WTC11 (cell line): ENCODE data around the gene URB1. TPM values are rescaled to one million over a fixed set of nuclear protein-coding genes. Genes with fewer than 3 reads are reported as not detected.

Source experiments
- ATAC-seq: fragments of 200-7000 bp; cut with Tn5 transposase; 2 replicates; pipeline ENCODE4 v1.10.0; 2021; ENCODE audit warnings: mild to moderate bottlenecking, moderate library complexity
- CTCF ChIA-PET: fragments of 300-600 bp; sonication (Branson Sonifier 250); formaldehyde crosslinking; loops from one replicate; lab custom pipeline; 2021; ENCODE audit warnings: antibody characterized with exemption; lab: Charles Lee
- POLR2A ChIA-PET: fragments of 350-600 bp; sonication (Branson Sonifier 250); formaldehyde crosslinking; loops from one replicate; lab custom pipeline; 2021; ENCODE audit warnings: antibody characterized with exemption; lab: Charles Lee
- DNase-seq: peaks from one replicate; pipeline ENCODE4 v3.0.0; 2021; ENCODE audit warnings: low spot score
- H3K27ac Mint-ChIP-seq: 2 replicates; pipeline ENCODE4 v1.8.0; 2021; ENCODE audit warnings: mixed read lengths
- H3K27me3 Mint-ChIP-seq: 2 replicates; pipeline ENCODE4 v1.8.0; 2021; ENCODE audit warnings: low read depth, mild to moderate bottlenecking, moderate library complexity, mixed read lengths
- H3K36me3 Mint-ChIP-seq: 2 replicates; pipeline ENCODE4 v1.8.0; 2021; ENCODE audit warnings: mixed read lengths
- H3K4me1 Mint-ChIP-seq: 2 replicates; pipeline ENCODE4 v1.8.0; 2022; ENCODE audit warnings: mixed read lengths
- H3K4me3 Mint-ChIP-seq: 2 replicates; pipeline ENCODE4 v1.8.0; 2021; ENCODE audit warnings: mild to moderate bottlenecking, moderate library complexity, mixed read lengths
- H3K9me3 Mint-ChIP-seq: 2 replicates; pipeline ENCODE4 v1.8.0; 2021; ENCODE audit warnings: mixed read lengths
- CBFB ChIP-seq: sonication (generic); formaldehyde crosslinking; IDR thresholded peaks from 2 replicates; pipeline ENCODE4 v1.8.1; 2022; ENCODE audit warnings: mild to moderate bottlenecking, low read depth, missing genetic modification reagents
- ELF4 ChIP-seq: sonication (generic); formaldehyde crosslinking; IDR thresholded peaks from 2 replicates; pipeline ENCODE4 v1.8.1; 2022; ENCODE audit warnings: low read depth, mild to moderate bottlenecking, moderate library complexity, missing genetic modification reagents
- GRHL2 ChIP-seq: fragments of 250-450 bp; sonication (Bioruptor Pico); IDR thresholded peaks from 2 replicates; pipeline ENCODE4 v1.8.0; 2022; ENCODE audit warnings: mild to moderate bottlenecking, moderate library complexity; ENCODE audit not compliant: insufficient replicate concordance, severe bottlenecking
- GTF2I ChIP-seq: fragments of 250-450 bp; sonication (Bioruptor Pico); conservative IDR thresholded peaks from 2 replicates; pipeline ENCODE4 v1.4.0; 2021; ENCODE audit warnings: mild to moderate bottlenecking
- HMGA2 ChIP-seq: fragments of 250-450 bp; sonication (Bioruptor Pico); IDR thresholded peaks from 2 replicates; pipeline ENCODE4 v1.4.0; 2021; ENCODE audit warnings: mild to moderate bottlenecking, moderate library complexity
- IRF2 ChIP-seq: sonication (generic); formaldehyde crosslinking; IDR thresholded peaks from 2 replicates; pipeline ENCODE4 v1.8.0; 2022; ENCODE audit warnings: low read depth, missing genetic modification reagents, borderline replicate concordance
- TEAD1 ChIP-seq: sonication (generic); formaldehyde crosslinking; IDR thresholded peaks from 2 replicates; pipeline ENCODE4 v1.8.0; 2022; ENCODE audit warnings: mild to moderate bottlenecking, missing genetic modification reagents
- ZNF416 ChIP-seq: fragments of 250-450 bp; sonication (Bioruptor Pico); IDR thresholded peaks from 2 replicates; pipeline ENCODE4 v1.9.0; 2021; ENCODE audit warnings: mild to moderate bottlenecking, inconsistent platforms
- total RNA-seq: library from RNA; stranded (reverse); gene quantifications from 3 replicates; pipeline ENCODE4 v1.2.3, GENCODE V29; 2021
- TF ChIP-seq, protein P1 (sequence below): fragments of 250-450 bp; sonication (Bioruptor Pico); conservative IDR thresholded peaks from 2 replicates; pipeline ENCODE4 v1.9.0; 2021; ENCODE audit warnings: mild to moderate bottlenecking
- TF ChIP-seq, protein P2 (sequence below): fragments of 250-450 bp; sonication (Bioruptor Pico); IDR thresholded peaks from 2 replicates; pipeline ENCODE4 v1.8.0; 2021; ENCODE audit warnings: mild to moderate bottlenecking
- TF ChIP-seq, protein P3 (sequence below): sonication (generic); formaldehyde crosslinking; IDR thresholded peaks from 2 replicates; pipeline ENCODE4 v1.8.0; 2022; ENCODE audit warnings: missing genetic modification reagents
- TF ChIP-seq, protein P4 (sequence below): sonication (generic); formaldehyde crosslinking; IDR thresholded peaks from 2 replicates; pipeline ENCODE4 v1.8.1; 2023; ENCODE audit warnings: mild to moderate bottlenecking, missing genetic modification reagents, borderline replicate concordance
- TF ChIP-seq, protein P5 (sequence below): sonication (generic); formaldehyde crosslinking; IDR thresholded peaks from 2 replicates; pipeline ENCODE4 v1.8.0; 2023; ENCODE audit warnings: missing genetic modification reagents
- TF ChIP-seq, protein P6 (sequence below): sonication (generic); formaldehyde crosslinking; IDR thresholded peaks from 2 replicates; pipeline ENCODE4 v1.8.0; 2023; ENCODE audit warnings: missing genetic modification reagents, mild to moderate bottlenecking, borderline replicate concordance
- TF ChIP-seq, protein P7 (sequence below): fragments of 250-450 bp; sonication (Bioruptor Pico); IDR thresholded peaks from 2 replicates; pipeline ENCODE4 v1.9.0; 2021; ENCODE audit warnings: mild to moderate bottlenecking

Gene URB1
- total RNA-seq, 1 experiment from 2014 or later, result 38.7 TPM

DNA sequence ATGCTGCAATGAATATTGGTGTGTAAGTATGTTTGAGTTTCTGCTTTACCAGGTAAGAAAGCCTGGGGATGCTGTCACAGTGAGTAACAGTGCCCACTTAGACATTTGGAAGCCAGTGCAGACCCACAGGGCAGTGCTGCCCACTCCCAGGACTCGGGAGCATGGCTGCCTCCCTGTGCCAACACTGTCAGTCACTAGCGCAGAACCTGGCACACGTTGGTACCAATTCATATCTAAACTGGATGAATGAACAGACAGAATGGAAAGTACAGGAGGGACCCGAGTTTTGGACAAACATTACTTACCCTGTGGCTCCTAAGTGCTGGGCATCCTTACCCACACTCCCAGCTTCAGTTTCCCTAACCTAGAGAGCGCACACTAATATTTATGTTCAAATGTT lies 18.1 kb upstream of the URB1 start:
- Mint-ChIP-seq H3K36me3 (no peaks in the 10 kb centered on the region), H3K9me3 (no peaks in the 10 kb centered on the region), H3K4me3 (peak overlapping the region; percentile 83)
- no peak for ATAC-seq
- no peak for TF ChIP-seq ELF4 (CRISPR knock-in tag)
- no peak for TF ChIP-seq GRHL2
- TF ChIP-seq, protein P1, sequence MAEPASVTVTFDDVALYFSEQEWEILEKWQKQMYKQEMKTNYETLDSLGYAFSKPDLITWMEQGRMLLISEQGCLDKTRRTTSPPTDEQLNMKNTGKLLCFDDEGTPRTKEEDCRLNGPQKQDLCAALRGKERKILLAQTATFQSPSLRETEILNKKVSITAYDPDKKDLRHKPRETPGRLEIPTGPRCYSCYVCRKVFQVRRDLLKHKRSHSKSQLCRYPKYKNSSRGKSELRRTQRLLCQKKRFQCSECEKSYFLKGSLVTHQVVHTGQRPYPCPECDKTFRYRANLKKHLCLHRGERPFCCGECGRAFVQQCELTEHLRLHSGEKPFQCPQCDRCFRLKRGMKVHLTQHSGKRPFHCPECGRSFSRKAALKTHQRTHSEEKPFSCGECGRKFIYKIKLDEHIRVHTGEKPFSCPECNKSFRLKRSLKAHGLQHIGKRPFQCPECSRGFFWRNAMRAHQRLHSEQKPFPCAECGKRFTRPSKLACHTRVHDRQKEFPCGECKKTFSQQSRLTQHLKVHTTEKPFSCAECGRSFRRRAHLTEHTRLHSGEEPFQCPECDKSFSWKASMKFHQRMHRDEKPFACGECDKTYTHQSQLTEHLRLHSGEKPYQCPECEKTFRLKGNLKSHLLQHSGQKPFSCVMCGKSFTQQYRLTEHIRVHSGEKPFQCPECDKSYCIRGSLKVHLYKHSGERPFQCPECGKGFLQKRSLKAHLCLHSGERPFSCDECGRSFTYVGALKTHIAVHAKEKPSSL (CRISPR knock-in tag), result no peak
- no peak for TF ChIP-seq CBFB
- no peak for TF ChIP-seq TEAD1 (CRISPR knock-in tag)
- no peak for TF ChIP-seq IRF2
- TF ChIP-seq, protein P2, sequence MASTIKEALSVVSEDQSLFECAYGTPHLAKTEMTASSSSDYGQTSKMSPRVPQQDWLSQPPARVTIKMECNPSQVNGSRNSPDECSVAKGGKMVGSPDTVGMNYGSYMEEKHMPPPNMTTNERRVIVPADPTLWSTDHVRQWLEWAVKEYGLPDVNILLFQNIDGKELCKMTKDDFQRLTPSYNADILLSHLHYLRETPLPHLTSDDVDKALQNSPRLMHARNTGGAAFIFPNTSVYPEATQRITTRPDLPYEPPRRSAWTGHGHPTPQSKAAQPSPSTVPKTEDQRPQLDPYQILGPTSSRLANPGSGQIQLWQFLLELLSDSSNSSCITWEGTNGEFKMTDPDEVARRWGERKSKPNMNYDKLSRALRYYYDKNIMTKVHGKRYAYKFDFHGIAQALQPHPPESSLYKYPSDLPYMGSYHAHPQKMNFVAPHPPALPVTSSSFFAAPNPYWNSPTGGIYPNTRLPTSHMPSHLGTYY, result no peak
- no peak for TF ChIP-seq GTF2I (CRISPR knock-in tag)
- TF ChIP-seq, protein P3, sequence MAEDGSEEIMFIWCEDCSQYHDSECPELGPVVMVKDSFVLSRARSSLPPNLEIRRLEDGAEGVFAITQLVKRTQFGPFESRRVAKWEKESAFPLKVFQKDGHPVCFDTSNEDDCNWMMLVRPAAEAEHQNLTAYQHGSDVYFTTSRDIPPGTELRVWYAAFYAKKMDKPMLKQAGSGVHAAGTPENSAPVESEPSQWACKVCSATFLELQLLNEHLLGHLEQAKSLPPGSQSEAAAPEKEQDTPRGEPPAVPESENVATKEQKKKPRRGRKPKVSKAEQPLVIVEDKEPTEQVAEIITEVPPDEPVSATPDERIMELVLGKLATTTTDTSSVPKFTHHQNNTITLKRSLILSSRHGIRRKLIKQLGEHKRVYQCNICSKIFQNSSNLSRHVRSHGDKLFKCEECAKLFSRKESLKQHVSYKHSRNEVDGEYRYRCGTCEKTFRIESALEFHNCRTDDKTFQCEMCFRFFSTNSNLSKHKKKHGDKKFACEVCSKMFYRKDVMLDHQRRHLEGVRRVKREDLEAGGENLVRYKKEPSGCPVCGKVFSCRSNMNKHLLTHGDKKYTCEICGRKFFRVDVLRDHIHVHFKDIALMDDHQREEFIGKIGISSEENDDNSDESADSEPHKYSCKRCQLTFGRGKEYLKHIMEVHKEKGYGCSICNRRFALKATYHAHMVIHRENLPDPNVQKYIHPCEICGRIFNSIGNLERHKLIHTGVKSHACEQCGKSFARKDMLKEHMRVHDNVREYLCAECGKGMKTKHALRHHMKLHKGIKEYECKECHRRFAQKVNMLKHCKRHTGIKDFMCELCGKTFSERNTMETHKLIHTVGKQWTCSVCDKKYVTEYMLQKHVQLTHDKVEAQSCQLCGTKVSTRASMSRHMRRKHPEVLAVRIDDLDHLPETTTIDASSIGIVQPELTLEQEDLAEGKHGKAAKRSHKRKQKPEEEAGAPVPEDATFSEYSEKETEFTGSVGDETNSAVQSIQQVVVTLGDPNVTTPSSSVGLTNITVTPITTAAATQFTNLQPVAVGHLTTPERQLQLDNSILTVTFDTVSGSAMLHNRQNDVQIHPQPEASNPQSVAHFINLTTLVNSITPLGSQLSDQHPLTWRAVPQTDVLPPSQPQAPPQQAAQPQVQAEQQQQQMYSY (CRISPR knock-in tag), result no peak
- TF ChIP-seq, protein P4, sequence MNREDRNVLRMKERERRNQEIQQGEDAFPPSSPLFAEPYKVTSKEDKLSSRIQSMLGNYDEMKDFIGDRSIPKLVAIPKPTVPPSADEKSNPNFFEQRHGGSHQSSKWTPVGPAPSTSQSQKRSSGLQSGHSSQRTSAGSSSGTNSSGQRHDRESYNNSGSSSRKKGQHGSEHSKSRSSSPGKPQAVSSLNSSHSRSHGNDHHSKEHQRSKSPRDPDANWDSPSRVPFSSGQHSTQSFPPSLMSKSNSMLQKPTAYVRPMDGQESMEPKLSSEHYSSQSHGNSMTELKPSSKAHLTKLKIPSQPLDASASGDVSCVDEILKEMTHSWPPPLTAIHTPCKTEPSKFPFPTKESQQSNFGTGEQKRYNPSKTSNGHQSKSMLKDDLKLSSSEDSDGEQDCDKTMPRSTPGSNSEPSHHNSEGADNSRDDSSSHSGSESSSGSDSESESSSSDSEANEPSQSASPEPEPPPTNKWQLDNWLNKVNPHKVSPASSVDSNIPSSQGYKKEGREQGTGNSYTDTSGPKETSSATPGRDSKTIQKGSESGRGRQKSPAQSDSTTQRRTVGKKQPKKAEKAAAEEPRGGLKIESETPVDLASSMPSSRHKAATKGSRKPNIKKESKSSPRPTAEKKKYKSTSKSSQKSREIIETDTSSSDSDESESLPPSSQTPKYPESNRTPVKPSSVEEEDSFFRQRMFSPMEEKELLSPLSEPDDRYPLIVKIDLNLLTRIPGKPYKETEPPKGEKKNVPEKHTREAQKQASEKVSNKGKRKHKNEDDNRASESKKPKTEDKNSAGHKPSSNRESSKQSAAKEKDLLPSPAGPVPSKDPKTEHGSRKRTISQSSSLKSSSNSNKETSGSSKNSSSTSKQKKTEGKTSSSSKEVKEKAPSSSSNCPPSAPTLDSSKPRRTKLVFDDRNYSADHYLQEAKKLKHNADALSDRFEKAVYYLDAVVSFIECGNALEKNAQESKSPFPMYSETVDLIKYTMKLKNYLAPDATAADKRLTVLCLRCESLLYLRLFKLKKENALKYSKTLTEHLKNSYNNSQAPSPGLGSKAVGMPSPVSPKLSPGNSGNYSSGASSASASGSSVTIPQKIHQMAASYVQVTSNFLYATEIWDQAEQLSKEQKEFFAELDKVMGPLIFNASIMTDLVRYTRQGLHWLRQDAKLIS (CRISPR knock-in tag), result no peak
- no peak for TF ChIP-seq ZNF416
- TF ChIP-seq, protein P5, sequence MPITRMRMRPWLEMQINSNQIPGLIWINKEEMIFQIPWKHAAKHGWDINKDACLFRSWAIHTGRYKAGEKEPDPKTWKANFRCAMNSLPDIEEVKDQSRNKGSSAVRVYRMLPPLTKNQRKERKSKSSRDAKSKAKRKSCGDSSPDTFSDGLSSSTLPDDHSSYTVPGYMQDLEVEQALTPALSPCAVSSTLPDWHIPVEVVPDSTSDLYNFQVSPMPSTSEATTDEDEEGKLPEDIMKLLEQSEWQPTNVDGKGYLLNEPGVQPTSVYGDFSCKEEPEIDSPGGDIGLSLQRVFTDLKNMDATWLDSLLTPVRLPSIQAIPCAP (CRISPR knock-in tag), result no peak
- TF ChIP-seq, protein P6, sequence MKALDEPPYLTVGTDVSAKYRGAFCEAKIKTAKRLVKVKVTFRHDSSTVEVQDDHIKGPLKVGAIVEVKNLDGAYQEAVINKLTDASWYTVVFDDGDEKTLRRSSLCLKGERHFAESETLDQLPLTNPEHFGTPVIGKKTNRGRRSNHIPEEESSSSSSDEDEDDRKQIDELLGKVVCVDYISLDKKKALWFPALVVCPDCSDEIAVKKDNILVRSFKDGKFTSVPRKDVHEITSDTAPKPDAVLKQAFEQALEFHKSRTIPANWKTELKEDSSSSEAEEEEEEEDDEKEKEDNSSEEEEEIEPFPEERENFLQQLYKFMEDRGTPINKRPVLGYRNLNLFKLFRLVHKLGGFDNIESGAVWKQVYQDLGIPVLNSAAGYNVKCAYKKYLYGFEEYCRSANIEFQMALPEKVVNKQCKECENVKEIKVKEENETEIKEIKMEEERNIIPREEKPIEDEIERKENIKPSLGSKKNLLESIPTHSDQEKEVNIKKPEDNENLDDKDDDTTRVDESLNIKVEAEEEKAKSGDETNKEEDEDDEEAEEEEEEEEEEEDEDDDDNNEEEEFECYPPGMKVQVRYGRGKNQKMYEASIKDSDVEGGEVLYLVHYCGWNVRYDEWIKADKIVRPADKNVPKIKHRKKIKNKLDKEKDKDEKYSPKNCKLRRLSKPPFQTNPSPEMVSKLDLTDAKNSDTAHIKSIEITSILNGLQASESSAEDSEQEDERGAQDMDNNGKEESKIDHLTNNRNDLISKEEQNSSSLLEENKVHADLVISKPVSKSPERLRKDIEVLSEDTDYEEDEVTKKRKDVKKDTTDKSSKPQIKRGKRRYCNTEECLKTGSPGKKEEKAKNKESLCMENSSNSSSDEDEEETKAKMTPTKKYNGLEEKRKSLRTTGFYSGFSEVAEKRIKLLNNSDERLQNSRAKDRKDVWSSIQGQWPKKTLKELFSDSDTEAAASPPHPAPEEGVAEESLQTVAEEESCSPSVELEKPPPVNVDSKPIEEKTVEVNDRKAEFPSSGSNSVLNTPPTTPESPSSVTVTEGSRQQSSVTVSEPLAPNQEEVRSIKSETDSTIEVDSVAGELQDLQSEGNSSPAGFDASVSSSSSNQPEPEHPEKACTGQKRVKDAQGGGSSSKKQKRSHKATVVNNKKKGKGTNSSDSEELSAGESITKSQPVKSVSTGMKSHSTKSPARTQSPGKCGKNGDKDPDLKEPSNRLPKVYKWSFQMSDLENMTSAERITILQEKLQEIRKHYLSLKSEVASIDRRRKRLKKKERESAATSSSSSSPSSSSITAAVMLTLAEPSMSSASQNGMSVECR (CRISPR knock-in tag), result no peak
- TF ChIP-seq, protein P7, sequence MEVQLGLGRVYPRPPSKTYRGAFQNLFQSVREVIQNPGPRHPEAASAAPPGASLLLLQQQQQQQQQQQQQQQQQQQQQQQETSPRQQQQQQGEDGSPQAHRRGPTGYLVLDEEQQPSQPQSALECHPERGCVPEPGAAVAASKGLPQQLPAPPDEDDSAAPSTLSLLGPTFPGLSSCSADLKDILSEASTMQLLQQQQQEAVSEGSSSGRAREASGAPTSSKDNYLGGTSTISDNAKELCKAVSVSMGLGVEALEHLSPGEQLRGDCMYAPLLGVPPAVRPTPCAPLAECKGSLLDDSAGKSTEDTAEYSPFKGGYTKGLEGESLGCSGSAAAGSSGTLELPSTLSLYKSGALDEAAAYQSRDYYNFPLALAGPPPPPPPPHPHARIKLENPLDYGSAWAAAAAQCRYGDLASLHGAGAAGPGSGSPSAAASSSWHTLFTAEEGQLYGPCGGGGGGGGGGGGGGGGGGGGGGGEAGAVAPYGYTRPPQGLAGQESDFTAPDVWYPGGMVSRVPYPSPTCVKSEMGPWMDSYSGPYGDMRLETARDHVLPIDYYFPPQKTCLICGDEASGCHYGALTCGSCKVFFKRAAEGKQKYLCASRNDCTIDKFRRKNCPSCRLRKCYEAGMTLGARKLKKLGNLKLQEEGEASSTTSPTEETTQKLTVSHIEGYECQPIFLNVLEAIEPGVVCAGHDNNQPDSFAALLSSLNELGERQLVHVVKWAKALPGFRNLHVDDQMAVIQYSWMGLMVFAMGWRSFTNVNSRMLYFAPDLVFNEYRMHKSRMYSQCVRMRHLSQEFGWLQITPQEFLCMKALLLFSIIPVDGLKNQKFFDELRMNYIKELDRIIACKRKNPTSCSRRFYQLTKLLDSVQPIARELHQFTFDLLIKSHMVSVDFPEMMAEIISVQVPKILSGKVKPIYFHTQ (CRISPR knock-in tag), result no peak
- no peak for TF ChIP-seq HMGA2
- TF ChIP-seq, all 79 proteins: peak for 0
- no peak for DNase-seq
- Mint-ChIP-seq H3K4me1 (peaks cover 33% of the 10 kb centered on the region), H3K27ac (no peak overlapping the region), H3K27me3 (peaks cover 60% of the 10 kb centered on the region)
- CTCF ChIA-PET, result interaction anchor here (1.2 to 4.6 kb wide), 6 partner anchors 8 to 201 kb away, joined by 3 to 24 read pairs (median 6); partner anchors contain the start of gene CFAP298
- POLR2A ChIA-PET, result no interaction called here
